ENCODE results near the gene TSC22D3.
"Not testable (repeated sequence)": the region's sequence is repeated elsewhere in the genome, so short reads cannot be mapped to it uniquely, and the experiment has no call there.

The TSC22D3 gene

DNA sequence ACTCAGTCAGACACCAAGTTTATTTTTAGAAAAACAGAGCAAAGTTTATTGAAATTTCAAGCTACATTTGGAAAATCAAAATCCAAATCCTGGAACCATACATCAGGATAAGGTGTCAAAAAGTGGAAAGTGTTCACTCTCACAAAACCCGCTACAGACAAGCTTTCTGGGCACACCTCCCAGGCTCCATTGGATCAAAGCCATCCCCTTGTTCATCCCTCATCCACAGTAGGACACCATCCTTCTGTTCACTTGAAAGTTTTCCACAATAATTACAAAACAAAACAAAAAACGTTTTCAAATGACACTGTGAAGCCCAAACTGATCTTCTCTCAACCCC lies 62.4 kb downstream of the TSC22D3 start:
- in situ Hi-C loops (cut with MboI; ENCODE audit: low sequenced_read_pairs): no loop called here

DNA sequence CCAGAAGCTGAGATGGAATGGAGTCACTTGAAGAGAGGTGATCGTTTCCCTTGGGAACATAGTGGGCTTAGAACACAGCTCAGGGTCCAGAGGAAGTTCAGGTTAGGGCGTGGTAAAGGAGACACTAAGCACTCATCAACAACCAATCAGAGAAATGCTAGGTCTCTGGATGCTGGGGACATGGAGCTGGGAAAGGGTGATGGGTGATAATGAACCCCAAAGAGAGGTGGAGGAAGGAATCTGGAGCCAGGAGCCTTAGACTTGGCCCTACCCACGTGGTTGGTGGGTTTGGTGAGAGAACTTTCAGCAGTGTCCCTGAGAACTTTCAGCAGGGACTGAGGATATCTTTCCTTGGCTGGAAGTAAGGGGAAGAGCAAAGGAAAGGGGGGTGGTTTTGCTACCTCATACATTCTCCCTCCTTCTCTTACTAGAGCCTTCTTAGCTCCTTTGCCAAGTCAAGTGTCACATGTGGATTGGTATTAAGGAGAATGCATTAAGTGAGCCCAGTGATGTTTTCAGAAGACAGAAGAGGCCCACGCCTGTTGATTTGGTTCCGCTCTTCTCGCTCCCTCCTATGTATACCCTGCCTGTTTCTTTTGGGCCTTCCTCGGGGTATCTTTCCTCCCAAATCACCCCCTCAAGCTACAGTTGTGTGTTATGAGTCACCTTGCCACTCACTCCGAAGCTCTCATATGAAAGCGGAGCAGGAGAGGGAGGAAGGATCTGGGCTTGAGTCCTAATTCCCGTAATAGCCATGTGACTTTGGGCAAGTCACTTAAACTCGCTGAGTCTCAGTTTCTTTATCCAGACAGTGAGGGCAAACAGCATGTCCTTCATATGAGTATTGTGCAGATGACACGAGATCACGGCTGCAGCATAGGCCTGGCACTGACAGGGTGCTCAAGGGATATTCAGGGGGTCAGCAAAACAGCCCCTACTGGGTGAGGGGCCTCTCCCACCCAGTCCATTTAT lies 63.1 kb downstream of the TSC22D3 start:
- in situ Hi-C loops (cut with MboI; ENCODE audit: low sequenced_read_pairs): no loop called here

DNA sequence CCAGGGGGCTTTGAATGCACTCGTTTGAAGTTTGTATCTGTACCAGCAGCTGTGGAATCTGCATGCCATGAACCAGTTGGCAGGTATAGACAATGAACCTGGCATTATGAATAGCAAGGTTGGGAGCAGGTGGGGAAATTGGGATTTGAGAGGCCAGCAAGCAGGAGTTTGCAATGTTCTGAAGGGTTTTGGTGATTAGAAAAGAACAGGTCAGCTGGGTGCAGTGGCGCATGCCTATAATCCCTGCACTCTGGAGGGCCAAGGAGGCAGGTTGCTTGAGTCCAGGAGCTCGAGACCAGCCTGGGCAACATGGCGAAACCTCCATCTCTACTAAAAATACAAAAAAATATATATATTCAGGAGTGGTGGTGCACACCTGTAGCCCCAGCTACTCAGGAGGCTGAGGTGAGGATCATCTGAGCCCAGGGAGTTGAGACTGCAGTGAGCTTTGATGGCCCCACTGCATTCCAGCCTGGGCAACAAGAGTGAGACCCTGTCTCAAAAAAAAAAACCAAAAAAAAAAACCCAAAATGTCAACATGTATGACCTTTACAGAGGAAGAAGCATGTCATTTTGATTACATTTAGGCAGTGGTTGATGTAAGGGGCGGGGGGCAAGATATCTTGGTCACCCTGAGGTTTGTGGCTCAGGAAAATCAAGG lies 63.9 kb downstream of the TSC22D3 start:
- in situ Hi-C loops (cut with MboI; ENCODE audit: low sequenced_read_pairs): no loop called here

DNA sequence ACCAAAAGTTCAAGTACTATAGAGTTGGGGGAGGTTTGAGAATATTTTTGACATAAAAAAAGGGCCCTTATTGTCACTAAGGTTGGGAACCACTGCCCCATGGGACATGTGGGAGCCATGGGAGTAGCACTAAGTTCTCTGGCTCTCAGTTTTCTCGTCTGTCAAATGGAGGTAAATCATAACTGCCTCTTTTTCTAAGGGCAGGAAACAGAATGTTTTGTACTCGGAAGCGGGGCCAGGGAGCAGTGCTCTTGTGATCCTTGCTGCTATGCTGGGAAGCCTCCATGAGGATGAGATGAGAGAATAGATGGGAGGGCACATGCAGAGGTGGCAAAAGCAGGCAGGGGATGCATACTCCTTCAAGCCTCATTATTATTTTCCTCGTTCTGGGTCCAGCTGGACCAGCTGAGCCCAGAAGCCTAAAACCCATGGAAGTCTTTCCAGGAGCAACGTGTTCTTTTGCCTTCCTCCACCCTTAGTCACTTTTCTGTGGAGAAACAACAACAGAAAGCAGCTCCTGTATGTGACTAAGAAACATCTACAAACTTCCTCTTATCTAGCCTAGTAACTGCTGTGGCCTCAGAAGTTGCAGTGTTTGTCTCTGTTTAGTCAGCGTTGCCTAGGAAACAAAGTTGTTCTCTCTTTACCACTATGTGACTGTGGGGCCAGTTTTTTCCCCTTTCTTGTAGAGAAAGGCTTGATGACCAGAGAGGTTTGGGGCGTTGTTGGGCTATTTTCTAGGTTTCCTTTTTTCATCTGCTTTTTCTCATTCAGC lies 64.8 kb downstream of the TSC22D3 start:
- in situ Hi-C loops (cut with MboI; ENCODE audit: low sequenced_read_pairs): no loop called here

DNA sequence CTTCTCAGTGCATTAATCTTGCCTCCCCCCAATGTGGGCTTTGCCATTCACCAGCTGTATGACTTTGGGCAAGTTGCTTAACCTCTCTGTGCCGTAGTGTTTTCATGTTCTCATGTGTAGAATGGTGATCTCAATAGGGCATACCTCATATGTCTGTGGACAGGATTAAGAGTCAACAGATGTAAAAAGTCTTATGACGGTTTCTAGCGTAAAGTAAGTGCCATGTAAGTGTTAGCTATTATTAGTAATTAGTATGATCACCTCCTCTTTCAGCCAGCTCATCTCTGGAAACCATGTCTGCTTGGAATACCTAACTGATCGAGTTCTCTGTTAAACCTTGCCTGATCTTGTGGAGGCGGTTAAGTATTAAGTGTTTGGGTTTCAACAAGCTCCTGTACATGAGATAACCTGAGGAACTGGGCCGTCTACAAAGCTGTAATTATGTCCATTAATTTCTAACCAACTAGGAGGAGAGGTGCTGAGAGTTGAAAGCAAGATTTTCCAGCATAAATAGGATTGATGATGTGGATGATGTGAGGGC lies 66.3 kb downstream of the TSC22D3 start:
- in situ Hi-C loops (cut with MboI; ENCODE audit: low sequenced_read_pairs): no loop called here

DNA sequence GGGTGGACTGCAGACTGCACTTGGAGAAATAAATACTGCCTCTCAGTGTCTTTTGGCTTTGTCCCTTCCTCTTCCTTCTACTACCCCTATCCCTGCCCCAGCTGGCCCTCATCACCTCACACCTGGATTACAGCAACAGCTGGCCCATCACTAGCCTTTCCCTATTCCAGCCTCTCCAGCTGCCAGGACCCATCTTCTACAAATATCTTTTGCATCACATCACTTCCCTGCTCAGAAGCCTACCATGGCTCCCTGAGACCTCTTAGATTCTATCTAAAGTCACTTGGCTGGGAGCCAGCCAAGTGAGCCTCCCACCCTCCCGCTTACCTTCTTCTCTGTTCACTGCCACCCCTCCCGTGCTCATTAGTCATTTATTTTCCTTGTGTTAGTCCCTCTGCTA lies 66.8 kb downstream of the TSC22D3 start:
- in situ Hi-C loops (cut with MboI; ENCODE audit: low sequenced_read_pairs): no loop called here

DNA sequence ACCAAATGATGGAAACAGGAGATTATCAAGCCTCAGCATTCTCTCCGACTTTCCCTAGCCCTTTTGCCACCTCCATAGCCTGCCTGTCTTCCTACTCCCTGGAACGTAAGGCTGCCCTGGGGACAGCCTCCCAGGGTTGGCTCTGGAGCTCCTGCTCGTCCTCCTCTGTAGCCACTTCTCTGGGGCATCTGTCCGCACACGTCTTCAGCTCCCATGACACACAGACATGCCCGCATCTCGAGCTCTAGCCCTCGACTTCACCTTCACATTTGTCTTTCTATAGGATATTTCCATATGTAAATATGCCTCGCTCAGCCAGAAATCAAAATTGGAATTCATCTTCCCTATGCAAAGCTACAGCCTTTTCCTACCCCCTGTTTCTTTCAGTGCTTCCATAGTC lies 67.7 kb downstream of the TSC22D3 start:
- in situ Hi-C loops (cut with MboI; ENCODE audit: low sequenced_read_pairs): no loop called here

DNA sequence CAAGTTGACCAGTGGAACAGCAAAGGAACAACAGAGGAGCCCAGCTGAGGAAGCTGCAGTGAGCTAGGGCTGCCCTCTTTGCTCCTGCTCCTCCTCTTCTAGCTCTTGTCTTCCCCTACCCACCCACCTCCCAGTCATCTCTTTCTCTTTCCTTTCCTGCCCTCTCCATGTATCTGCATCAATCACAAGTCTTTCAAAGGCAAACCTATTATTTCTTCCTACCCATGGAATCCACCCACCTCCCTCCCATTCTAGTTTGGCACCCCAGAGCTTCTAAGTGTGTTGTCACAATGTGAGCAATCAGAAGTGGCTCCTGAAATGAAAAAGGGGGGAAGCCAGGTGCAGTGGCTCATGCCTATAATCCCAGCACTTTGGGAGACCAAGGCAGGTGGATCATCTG lies 69.3 kb downstream of the TSC22D3 start:
- in situ Hi-C loops (cut with MboI; ENCODE audit: low sequenced_read_pairs): no loop called here

DNA sequence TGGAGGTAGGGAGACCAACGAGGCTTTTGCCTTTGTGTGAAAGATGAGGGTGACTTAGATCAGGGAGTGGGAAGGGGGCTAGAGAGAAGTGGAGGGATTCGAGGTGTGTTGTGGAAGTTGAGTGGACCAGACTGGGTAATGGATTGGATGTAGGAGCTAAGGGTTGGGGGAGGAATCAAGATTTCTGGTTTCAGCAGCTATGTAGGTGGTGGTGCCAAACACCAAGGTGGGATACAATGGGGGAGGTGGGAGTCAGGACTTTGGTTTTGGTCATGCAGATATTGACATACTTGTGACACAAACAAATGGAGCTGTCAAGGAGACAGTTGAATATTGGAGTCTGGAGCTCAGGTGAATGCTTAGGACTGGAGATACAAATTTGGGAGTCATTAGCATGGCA lies 71.0 kb downstream of the TSC22D3 start:
- in situ Hi-C loops (cut with MboI; ENCODE audit: low sequenced_read_pairs): no loop called here

DNA sequence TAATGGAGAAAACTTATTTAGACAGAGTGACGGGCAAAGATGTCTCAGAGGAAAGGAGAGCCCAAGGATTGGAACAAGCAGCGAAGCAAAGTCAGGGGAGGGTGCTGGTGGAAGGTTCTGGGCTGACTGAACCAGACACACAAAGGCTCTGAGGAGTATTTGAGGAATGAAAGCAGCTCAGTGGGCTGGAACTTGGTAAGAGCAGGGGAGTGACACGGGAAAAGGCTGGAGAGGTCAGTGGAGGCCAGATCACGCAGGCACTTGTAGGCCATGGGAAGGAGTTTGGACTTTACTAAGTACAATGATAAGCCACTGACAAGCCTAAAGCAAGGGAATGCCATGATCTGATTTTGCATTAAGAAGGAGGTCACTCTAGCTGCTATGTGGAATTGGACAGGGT lies 71.4 kb downstream of the TSC22D3 start:
- in situ Hi-C loops (cut with MboI; ENCODE audit: low sequenced_read_pairs): no loop called here

DNA sequence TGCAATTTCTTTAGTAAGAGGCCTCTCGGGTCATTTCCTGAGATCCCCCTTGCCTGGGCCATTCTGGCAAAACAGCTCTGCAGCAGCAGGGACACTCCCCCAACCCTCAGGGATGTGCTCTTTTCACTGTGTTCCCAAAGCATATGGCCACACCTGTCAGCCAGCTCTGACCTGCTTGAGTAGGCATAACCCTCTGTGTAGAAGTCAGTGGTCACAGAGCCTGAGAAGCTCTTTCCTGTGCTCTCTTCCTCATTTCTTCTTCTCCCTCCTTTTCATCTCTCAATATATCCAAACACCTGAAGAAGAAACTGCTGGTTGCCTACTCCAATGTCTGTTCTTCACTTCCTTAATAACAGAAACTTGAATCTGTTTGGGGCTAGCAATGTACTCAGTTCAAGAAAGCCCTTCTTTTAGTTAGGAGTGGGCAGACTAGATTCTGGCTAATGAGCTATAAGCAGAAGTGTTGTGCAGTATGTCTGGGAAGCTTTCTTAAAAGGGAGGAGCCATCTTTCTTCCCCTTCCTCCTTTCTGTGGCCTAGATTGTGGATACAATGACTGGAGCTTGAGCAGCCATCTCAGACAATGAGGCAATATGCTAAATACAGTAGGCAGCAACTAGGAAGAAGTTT lies 74.0 kb downstream of the TSC22D3 start:
- in situ Hi-C loops (cut with MboI; ENCODE audit: low sequenced_read_pairs): no loop called here

DNA sequence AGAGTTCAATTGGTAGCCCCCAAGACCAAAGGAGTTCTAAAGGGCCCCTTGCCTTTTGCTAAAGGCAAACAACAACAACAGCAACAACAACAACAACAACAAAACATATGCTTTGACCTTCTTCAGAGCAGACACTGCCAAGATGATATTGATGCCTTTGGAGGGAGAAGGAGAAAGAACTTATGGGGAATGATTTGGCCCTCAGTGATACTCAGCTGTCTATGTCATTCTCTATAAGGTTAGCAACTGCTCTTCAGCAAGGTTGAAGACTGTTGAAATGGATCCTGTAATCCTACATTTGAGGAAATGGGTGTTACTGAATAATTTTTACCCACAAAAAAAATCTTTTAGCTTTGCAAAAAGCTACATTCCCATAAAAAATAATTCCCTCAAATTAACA lies 74.8 kb downstream of the TSC22D3 start:
- in situ Hi-C loops (cut with MboI; ENCODE audit: low sequenced_read_pairs): no loop called here

DNA sequence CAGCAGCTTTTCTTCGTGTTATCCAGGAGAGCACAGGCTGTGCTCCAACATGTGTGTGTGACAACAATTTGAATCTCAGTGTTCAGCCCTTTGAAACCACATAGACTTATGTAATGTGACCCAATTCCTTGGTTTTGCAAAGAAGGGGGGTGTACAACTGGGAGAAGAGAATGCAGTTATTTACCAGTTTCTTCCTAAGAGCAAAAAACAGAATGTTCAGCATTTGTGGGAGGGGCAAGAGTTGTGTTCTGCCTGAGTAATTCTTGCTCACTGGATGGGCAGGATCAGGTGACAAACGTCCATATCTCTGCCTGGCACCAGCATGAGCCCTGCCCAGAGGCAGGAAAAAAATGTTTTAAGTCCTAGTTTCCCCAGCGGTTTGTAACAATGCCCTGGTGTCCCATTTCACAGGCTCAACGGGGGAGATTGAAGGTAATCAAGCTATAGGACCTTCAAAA lies 75.2 kb downstream of the TSC22D3 start:
- in situ Hi-C loops (cut with MboI; ENCODE audit: low sequenced_read_pairs): no loop called here

DNA sequence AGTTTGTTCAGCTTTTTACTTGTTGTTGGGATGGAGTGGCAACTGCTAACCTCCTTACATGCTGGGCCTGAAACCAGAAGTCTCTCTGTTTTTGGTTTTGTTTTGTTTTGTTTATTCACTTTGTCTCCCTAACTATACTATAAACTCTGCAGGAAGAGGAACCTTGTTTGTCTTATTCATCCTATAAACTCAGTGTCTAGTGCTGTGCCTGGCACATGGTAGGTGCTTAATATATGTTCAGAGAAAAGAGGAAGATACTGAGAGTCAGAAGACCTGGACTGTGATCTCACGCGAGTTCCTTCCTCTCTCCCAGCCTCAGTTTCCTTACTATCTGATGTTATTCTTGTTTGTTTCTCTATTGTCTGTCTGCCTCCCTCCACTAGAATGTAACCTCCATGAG lies 76.0 kb downstream of the TSC22D3 start:
- in situ Hi-C loops (cut with MboI; ENCODE audit: low sequenced_read_pairs): no loop called here

DNA sequence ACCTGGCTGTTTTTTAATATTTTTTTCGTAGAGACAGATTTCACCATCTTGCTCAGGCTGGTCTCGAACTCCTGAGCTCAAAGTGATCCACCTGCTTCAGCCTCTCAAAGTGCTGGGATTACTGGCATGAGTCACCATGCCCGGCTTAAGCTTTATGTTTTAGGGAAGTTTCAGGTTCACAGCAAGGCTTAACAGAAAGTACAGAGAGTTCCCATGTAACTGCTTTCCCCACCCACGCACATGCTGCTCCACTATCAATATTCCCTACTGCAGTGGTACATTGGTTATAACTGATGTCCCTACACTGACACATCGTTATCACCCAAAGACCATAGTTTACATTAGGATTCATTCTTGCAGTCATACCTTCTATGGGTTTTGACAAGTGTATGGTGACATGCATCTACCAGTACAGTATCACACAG lies 84.6 kb downstream of the TSC22D3 start:
- in situ Hi-C loops (cut with MboI; ENCODE audit: low sequenced_read_pairs): no loop called here

DNA sequence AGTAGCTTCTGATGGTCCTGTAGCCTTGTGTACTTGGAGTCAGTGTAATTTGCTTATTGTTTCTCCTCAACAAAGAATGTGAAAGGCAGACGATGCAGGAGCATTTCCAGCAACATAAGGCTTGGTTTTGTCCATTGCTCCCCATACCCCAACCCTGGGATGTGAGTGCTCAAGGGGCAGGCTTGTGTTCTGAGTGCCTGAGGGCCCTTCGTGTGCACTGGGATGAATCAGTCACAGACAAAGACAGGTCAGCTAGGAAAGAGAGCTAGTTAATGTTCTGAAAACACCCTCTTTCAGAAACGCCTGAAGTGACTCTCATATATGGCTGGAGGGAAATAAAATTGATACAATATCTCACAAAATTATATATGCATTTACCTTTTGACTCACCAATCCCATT lies 88.1 kb downstream of the TSC22D3 start:
- in situ Hi-C loops (cut with MboI; ENCODE audit: low sequenced_read_pairs): no loop called here

DNA sequence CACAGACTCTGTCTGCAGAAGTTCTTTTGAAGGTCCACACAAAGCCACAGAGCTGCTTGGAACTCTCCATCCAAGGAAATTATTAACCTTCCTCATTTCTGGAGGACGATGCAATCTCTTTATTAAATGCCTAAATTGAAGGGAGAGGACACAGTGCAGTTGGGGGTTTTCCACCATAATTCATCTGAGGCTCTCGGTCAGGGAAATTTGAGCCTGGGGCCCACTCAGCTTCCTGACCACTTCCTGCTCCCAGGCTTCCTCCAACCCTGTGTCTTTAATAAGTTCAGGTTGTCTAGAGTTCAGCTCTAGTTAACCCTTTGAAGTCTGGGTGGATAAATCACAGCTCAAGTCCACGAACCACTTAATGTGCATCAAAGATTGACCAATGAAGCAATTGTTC lies 88.8 kb downstream of the TSC22D3 start:
- in situ Hi-C loops (cut with MboI; ENCODE audit: low sequenced_read_pairs): no loop called here

DNA sequence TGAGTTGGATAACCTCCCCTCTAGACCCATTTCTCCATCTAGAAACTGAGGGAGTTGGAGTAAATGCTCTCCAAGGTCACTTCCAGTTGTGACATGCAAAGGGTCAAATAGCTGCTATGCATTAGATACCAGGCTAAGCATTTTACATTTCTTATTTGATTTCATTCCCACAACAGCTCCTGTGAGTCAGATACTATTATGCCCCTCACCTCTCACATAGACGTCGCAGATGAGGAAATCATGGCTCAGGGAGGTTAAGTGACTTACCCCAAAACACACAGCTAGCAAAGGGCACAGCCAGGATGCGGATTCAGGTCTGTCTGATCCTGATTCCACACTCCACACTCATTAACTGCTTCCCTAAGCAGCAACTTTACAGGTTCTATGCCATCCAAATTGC lies 89.6 kb downstream of the TSC22D3 start:
- in situ Hi-C loops (cut with MboI; ENCODE audit: low sequenced_read_pairs): no loop called here

DNA sequence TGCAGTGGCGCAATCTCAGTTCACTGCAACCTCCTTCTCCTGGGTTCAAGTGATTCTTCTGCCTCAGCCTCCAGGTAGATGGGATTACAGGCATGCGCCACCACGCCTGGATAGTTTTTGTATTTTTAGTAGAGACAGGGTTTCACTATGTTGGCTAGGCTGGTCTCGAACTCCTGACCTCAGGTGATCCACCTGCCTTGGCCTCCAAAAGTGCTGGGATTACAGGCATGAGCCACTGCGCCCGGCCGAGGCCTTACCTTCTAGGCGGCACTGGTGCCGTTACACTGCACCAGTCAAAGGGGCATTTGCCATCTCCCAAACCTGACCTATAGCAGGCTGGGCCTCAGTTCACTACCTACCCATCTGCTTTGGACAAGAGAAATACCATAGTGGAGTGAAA lies 90.0 kb downstream of the TSC22D3 start:
- in situ Hi-C loops (cut with MboI; ENCODE audit: low sequenced_read_pairs): not testable (repeated sequence)

DNA sequence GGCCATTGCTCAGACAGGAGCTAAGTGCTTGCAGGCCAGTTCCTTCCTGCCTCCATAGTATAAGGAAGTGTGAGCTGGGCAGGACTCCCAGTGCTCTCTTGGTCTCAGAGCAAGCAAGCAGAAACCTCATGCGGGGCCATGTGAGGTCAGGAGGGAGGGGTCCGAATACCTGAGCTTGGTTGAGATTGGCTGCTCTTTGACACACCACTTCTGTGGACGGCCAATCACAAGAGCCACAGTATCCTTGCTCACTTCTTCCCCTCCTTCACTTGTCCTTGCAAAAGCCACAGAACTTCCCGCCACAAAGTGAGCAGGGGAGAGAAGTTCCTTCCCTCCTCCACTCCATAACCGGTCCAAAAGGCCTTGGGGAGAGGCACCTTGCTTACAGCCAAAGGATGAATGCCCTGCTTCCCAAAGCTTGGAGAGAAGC lies 90.6 kb downstream of the TSC22D3 start:
- in situ Hi-C loops (cut with MboI; ENCODE audit: low sequenced_read_pairs): no loop called here

DNA sequence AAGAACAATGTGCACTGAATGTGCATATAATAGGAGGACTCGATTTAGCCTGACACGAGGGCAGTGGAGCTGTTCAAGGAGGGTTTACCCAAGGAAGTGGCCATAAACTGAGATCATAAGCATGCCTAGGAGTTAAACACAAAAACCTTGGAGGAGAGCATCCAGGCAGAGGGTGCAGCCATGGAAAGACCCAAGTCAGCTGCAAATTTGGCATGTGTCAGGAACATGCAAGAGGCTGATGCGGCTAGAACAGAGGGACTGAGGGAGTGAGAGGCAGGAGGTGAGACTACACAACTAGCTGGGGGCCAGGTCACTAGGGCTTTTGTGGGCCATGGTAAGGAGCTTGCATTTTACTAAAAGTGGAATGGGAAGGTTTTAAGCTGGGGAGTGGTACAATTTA lies 91.7 kb downstream of the TSC22D3 start:
- in situ Hi-C loops (cut with MboI; ENCODE audit: low sequenced_read_pairs): no loop called here
